Measurements from ENCODE around the gene NFYA. TPM values are rescaled to one million over a fixed set of nuclear protein-coding genes. Genes with fewer than 3 reads are reported as not detected.

Gene NFYA
- 15.7 and 23.7 TPM in 2 replicates for total RNA-seq (2014; rRNA removed; shearing (Covaris generic); ENCODE audit: low replicate concordance)

- Histone ChIP-seq H3K4me3 (ENCODE audit: low read length) (peak within 1 kb of the TSS; percentile 89), H3K36me3 (ENCODE audit: insufficient read depth, low read length) (peaks cover 12% of the 10 kb centered on the region), H4K20me1 (ENCODE audit: insufficient read depth, low read depth, low read length) (no peaks in the 10 kb centered on the region), H3K9me3 (ENCODE audit: low read length) (no peaks in the 10 kb centered on the region), H3K9me2 (replicated peaks; ENCODE audit: insufficient read depth, low read length) (no peaks in the 10 kb centered on the region), H3K27me3 (ENCODE audit: low read length) (no peaks in the 10 kb centered on the region), H2AFZ (ENCODE audit: low read length) (0 out of 2 replicates have a peak within 1 kb of the TSS, but pooled peaks have one; percentile 46), H3K27ac (ENCODE audit: low read length) (peak within 1 kb of the TSS; percentile 94), H3K4me2 (ENCODE audit: low read depth, low read length, poor library complexity, severe bottlenecking) (peak within 1 kb of the TSS; percentile 89), H3K9ac (ENCODE audit: low read length) (peak within 1 kb of the TSS; percentile 98), H3K4me1 (ENCODE audit: low read length) (peaks cover 50% of the 10 kb centered on the region), H3K79me2 (ENCODE audit: low read length) (peaks cover 62% of the 10 kb centered on the region)
- DNase-seq: no peak
Observed at GRCh38 chr6:41072836-41073202, at the start of gene NFYA. Gene NFYA, plus strand, starts transcription at chr6:41072974. Its CDS starts 6,116 bp downstream, at chr6:41079090.

DNA sequence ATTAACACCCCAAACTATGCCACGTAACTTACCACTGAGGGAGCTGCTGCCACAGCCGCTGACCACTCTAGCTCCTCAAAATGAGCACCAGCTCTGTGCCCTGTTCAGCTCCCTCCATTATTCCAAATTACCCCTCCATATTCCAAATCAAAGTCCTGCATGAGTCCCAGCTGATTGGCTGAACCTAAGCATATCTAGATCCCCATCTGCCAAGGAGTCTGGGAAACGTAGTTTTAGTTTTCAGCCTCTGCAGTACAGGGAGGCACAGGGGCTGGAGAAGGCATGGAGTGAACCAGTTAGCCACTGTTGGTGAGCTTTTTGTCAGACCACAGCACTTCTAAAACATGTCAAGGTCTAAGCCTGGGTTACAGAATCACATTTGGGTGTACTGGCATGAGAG, 49.7 kb upstream of the NFYA start:
- H3K27me3 ChIP-seq (ENCODE audit: low read length): no peaks in the 10 kb centered on the region
- H3K27ac ChIP-seq (ENCODE audit: low read length): no peak overlapping the region
- DNase-seq: no peak
- no peak overlapping the region for H3K4me2 ChIP-seq (ENCODE audit: low read depth, low read length, poor library complexity, severe bottlenecking)
- H3K79me2 ChIP-seq (ENCODE audit: low read length): no peaks in the 10 kb centered on the region
- H3K4me1 ChIP-seq (ENCODE audit: low read length): peaks cover 13% of the 10 kb centered on the region
- H3K9me2 ChIP-seq (replicated peaks; ENCODE audit: insufficient read depth, low read length): no peaks in the 10 kb centered on the region
- no peak overlapping the region for H3K9ac ChIP-seq (ENCODE audit: low read length)
- no peak overlapping the region for H2AFZ ChIP-seq (ENCODE audit: low read length)
- no peaks in the 10 kb centered on the region for H3K9me3 ChIP-seq (ENCODE audit: low read length)
- H4K20me1 ChIP-seq (ENCODE audit: insufficient read depth, low read depth, low read length): no peaks in the 10 kb centered on the region
- H3K4me3 ChIP-seq (ENCODE audit: low read length): no peak overlapping the region
- no peaks in the 10 kb centered on the region for H3K36me3 ChIP-seq (ENCODE audit: insufficient read depth, low read length)

- H3K9ac ChIP-seq (ENCODE audit: low read length): no peak overlapping the region
- no peak for DNase-seq
- no peaks in the 10 kb centered on the region for H3K27me3 ChIP-seq (ENCODE audit: low read length)
- no peaks in the 10 kb centered on the region for H3K36me3 ChIP-seq (ENCODE audit: insufficient read depth, low read length)
- peaks cover 21% of the 10 kb centered on the region for H3K4me1 ChIP-seq (ENCODE audit: low read length)
- no peaks in the 10 kb centered on the region for H3K9me2 ChIP-seq (replicated peaks; ENCODE audit: insufficient read depth, low read length)
- H3K9me3 ChIP-seq (ENCODE audit: low read length): no peaks in the 10 kb centered on the region
- no peak overlapping the region for H3K4me2 ChIP-seq (ENCODE audit: low read depth, low read length, poor library complexity, severe bottlenecking)
- H2AFZ ChIP-seq (ENCODE audit: low read length): no peak overlapping the region
- no peak overlapping the region for H3K4me3 ChIP-seq (ENCODE audit: low read length)
- no peaks in the 10 kb centered on the region for H3K79me2 ChIP-seq (ENCODE audit: low read length)
- no peak overlapping the region for H3K27ac ChIP-seq (ENCODE audit: low read length)
- no peaks in the 10 kb centered on the region for H4K20me1 ChIP-seq (ENCODE audit: insufficient read depth, low read depth, low read length)
Observed at GRCh38 chr6:41025966-41026530, 46.7 kb upstream of the NFYA start.

- Histone ChIP-seq H2AFZ (ENCODE audit: low read length) (peak overlapping the region; percentile 99), H4K20me1 (ENCODE audit: insufficient read depth, low read depth, low read length) (no peaks in the 10 kb centered on the region), H3K9me3 (ENCODE audit: low read length) (no peaks in the 10 kb centered on the region), H3K36me3 (ENCODE audit: insufficient read depth, low read length) (no peaks in the 10 kb centered on the region), H3K9me2 (replicated peaks; ENCODE audit: insufficient read depth, low read length) (no peaks in the 10 kb centered on the region), H3K27ac (ENCODE audit: low read length) (no peak overlapping the region), H3K4me3 (ENCODE audit: low read length) (peak overlapping the region; percentile 70), H3K9ac (ENCODE audit: low read length) (peak overlapping the region; percentile 73), H3K4me1 (ENCODE audit: low read length) (peaks cover 21% of the 10 kb centered on the region), H3K79me2 (ENCODE audit: low read length) (no peaks in the 10 kb centered on the region), H3K27me3 (ENCODE audit: low read length) (no peaks in the 10 kb centered on the region), H3K4me2 (ENCODE audit: low read depth, low read length, poor library complexity, severe bottlenecking) (peak overlapping the region; percentile 83)
- DNase-seq: no peak
Observed at GRCh38 chr6:41027241-41027640, 45.5 kb upstream of the NFYA start.

- no peaks in the 10 kb centered on the region for H3K36me3 ChIP-seq (ENCODE audit: insufficient read depth, low read length)
- H3K9ac ChIP-seq (ENCODE audit: low read length): peak overlapping the region; percentile 73
- peak; percentile 86 for DNase-seq
- H3K4me3 ChIP-seq (ENCODE audit: low read length): peak overlapping the region; percentile 70
- H3K9me3 ChIP-seq (ENCODE audit: low read length): no peaks in the 10 kb centered on the region
- peak overlapping the region; percentile 99 for H2AFZ ChIP-seq (ENCODE audit: low read length)
- no peaks in the 10 kb centered on the region for H3K27me3 ChIP-seq (ENCODE audit: low read length)
- no peak overlapping the region for H3K27ac ChIP-seq (ENCODE audit: low read length)
- peaks cover 21% of the 10 kb centered on the region for H3K4me1 ChIP-seq (ENCODE audit: low read length)
- peak overlapping the region; percentile 83 for H3K4me2 ChIP-seq (ENCODE audit: low read depth, low read length, poor library complexity, severe bottlenecking)
- H4K20me1 ChIP-seq (ENCODE audit: insufficient read depth, low read depth, low read length): no peaks in the 10 kb centered on the region
- H3K79me2 ChIP-seq (ENCODE audit: low read length): no peaks in the 10 kb centered on the region
- H3K9me2 ChIP-seq (replicated peaks; ENCODE audit: insufficient read depth, low read length): no peaks in the 10 kb centered on the region
Observed at GRCh38 chr6:41027799-41028560, 44.8 kb upstream of the NFYA start.

DNA sequence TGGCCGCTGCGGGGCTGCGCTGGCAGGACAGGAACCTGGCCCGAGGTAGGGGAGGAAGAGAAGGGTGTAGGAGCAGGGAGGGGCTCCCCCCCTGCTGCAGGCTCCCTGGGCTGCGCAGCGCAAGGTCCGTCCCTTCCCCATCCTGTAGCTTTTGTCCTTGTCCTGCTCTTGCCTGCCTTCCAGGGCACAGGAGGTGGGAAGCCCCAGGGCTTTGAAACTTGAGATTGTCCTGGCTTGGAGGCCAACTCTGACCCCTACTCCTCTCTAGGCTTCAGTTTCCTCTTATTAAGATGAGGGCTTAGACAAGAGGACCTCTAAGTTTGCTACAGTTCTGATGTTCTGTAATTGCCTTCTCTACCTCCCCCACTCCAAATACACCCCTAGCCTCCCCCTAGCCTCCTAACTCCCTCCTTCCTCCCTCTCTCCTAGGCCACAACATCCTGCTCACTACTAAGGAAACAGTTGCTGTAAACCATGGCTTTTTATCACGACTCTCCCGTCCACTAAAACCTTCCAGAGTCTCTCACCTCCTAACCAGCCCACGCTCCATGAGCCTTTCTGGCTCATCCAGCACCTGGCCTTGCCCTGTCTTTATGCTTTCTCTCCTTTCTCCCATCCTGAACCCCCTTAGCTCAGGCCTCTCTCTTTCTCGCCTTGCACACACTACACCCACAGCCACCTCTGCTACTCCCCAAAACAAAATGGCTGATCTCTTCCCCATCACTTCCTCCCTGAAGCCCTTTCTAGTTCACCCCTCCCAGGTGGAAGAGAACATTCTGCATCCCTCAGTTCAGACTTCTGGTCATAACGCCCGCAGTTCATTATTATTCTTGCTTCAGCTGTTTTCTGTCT, 44.0 kb upstream of the NFYA start:
- no peaks in the 10 kb centered on the region for H3K79me2 ChIP-seq (ENCODE audit: low read length)
- peak overlapping the region; percentile 73 for H3K9ac ChIP-seq (ENCODE audit: low read length)
- H4K20me1 ChIP-seq (ENCODE audit: insufficient read depth, low read depth, low read length): no peaks in the 10 kb centered on the region
- no peaks in the 10 kb centered on the region for H3K9me3 ChIP-seq (ENCODE audit: low read length)
- no peaks in the 10 kb centered on the region for H3K27me3 ChIP-seq (ENCODE audit: low read length)
- H3K27ac ChIP-seq (ENCODE audit: low read length): no peak overlapping the region
- H3K4me3 ChIP-seq (ENCODE audit: low read length): peak overlapping the region; percentile 70
- peak overlapping the region; percentile 99; the same call in 1 of the 2 replicates for H2AFZ ChIP-seq (ENCODE audit: low read length)
- no peaks in the 10 kb centered on the region for H3K9me2 ChIP-seq (replicated peaks; ENCODE audit: insufficient read depth, low read length)
- H3K4me2 ChIP-seq (ENCODE audit: low read depth, low read length, poor library complexity, severe bottlenecking): peak overlapping the region; percentile 83
- H3K4me1 ChIP-seq (ENCODE audit: low read length): peaks cover 21% of the 10 kb centered on the region
- no peak for DNase-seq
- H3K36me3 ChIP-seq (ENCODE audit: insufficient read depth, low read length): no peaks in the 10 kb centered on the region

- Histone ChIP-seq H3K27ac (ENCODE audit: low read length) (no peak overlapping the region), H3K4me2 (ENCODE audit: low read depth, low read length, poor library complexity, severe bottlenecking) (no peak overlapping the region), H3K36me3 (ENCODE audit: insufficient read depth, low read length) (no peaks in the 10 kb centered on the region), H2AFZ (ENCODE audit: low read length) (no peak overlapping the region), H3K4me3 (ENCODE audit: low read length) (no peak overlapping the region), H4K20me1 (ENCODE audit: insufficient read depth, low read depth, low read length) (no peaks in the 10 kb centered on the region), H3K9me2 (replicated peaks; ENCODE audit: insufficient read depth, low read length) (no peaks in the 10 kb centered on the region), H3K9ac (ENCODE audit: low read length) (no peak overlapping the region), H3K4me1 (ENCODE audit: low read length) (peaks cover 12% of the 10 kb centered on the region), H3K79me2 (ENCODE audit: low read length) (no peaks in the 10 kb centered on the region), H3K27me3 (ENCODE audit: low read length) (no peaks in the 10 kb centered on the region), H3K9me3 (ENCODE audit: low read length) (no peaks in the 10 kb centered on the region)
- no peak for DNase-seq
Observed at GRCh38 chr6:41032830-41033229, 39.9 kb upstream of the NFYA start.

DNA sequence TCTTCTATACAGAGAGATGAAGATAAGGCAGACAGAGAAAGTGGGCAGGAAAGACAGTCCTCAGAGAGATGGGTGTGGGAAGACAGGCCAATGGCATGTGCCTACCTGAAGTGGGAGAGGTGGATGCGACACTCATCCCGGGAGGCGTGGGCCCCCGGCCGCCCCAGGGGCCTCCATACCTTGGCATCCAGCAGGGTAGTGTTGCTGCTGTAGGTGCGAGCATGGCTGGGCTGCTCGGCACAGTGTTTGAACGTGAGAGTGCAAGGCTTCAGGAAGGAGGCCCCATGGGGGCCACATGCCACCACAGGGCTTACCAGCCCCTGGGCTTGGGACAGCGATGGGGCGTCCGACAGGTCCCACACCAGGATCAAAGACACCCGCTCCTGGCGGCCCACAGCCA, 39.0 kb upstream of the NFYA start:
- H3K9me3 ChIP-seq (ENCODE audit: low read length): no peaks in the 10 kb centered on the region
- H3K4me2 ChIP-seq (ENCODE audit: low read depth, low read length, poor library complexity, severe bottlenecking): no peak overlapping the region
- no peaks in the 10 kb centered on the region for H3K79me2 ChIP-seq (ENCODE audit: low read length)
- no peaks in the 10 kb centered on the region for H3K27me3 ChIP-seq (ENCODE audit: low read length)
- H3K4me3 ChIP-seq (ENCODE audit: low read length): no peak overlapping the region
- H4K20me1 ChIP-seq (ENCODE audit: insufficient read depth, low read depth, low read length): no peaks in the 10 kb centered on the region
- H3K27ac ChIP-seq (ENCODE audit: low read length): no peak overlapping the region
- no peak for DNase-seq
- H3K36me3 ChIP-seq (ENCODE audit: insufficient read depth, low read length): no peaks in the 10 kb centered on the region
- no peaks in the 10 kb centered on the region for H3K9me2 ChIP-seq (replicated peaks; ENCODE audit: insufficient read depth, low read length)
- no peak overlapping the region for H3K9ac ChIP-seq (ENCODE audit: low read length)
- H2AFZ ChIP-seq (ENCODE audit: low read length): no peak overlapping the region
- H3K4me1 ChIP-seq (ENCODE audit: low read length): peaks cover 2% of the 10 kb centered on the region

Data from Karpas-422 (cell line).